AG09319 (cell line): ENCODE measurements around the gene PFKP.

Source experiments
- DNase-seq: peaks from one replicate; pipeline ENCODE4 v3.0.0-alpha.2; 2010; ENCODE audit warnings: low read depth; ENCODE audit errors: extremely low read depth
- TF ChIP-seq, protein P1 (sequence below): IDR thresholded peaks from 2 replicates; pipeline ENCODE4 v1.5.1; 2011; ENCODE audit warnings: low read depth, mild to moderate bottlenecking, inconsistent platforms, low read length, moderate library complexity

Gene PFKP

GRCh38 chr10:3132036-3133025 is 65.0 kb downstream of the PFKP start:
- DNase-seq = no peak
- TF ChIP-seq, protein P1, sequence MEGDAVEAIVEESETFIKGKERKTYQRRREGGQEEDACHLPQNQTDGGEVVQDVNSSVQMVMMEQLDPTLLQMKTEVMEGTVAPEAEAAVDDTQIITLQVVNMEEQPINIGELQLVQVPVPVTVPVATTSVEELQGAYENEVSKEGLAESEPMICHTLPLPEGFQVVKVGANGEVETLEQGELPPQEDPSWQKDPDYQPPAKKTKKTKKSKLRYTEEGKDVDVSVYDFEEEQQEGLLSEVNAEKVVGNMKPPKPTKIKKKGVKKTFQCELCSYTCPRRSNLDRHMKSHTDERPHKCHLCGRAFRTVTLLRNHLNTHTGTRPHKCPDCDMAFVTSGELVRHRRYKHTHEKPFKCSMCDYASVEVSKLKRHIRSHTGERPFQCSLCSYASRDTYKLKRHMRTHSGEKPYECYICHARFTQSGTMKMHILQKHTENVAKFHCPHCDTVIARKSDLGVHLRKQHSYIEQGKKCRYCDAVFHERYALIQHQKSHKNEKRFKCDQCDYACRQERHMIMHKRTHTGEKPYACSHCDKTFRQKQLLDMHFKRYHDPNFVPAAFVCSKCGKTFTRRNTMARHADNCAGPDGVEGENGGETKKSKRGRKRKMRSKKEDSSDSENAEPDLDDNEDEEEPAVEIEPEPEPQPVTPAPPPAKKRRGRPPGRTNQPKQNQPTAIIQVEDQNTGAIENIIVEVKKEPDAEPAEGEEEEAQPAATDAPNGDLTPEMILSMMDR = no peak

GRCh38 chr10:3133948-3134347 is 66.6 kb downstream of the PFKP start:
- TF ChIP-seq, protein P1 = no peak
- no peak for DNase-seq

- DNase-seq = no peak
Observed at GRCh38 chr10:3135006-3135405, 67.7 kb downstream of the PFKP start.

DNA sequence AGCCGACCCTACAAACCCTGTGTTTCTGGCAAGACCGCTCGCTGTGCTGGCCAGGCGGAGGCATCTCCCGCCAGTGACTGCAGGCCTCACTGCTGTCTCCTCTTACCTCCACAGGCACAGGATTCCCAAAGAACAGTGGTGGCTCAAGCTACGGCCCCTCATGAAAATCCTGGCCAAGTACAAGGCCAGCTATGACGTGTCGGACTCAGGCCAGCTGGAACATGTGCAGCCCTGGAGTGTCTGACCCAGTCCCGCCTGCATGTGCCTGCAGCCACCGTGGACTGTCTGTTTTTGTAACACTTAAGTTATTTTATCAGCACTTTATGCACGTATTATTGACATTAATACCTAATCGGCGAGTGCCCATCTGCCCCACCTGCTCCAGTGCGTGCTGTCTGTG is 69.0 kb downstream of the PFKP start:
- TF ChIP-seq, protein P1 = no peak
- DNase-seq = no peak

More at GRCh38 chr10:3135006-3135405, 67.7 kb downstream of the PFKP start:
- TF ChIP-seq, protein P1 = no peak

- DNase-seq = peak; percentile 69
- TF ChIP-seq, protein P1 = no peak
Observed at GRCh38 chr10:3136763-3137611, 69.6 kb downstream of the PFKP start.

GRCh38 chr10:3137958-3138726 is 70.8 kb downstream of the PFKP start:
- TF ChIP-seq, protein P1 = no peak
- DNase-seq = no peak
